SK-N-SH treated with all-trans-retinoic acid at 6 μM for 48 hours (cell line): Measurements from ENCODE around the gene STPG2.

Experiments used
- ARNTL ChIP-seq: fragments of 450-650 bp; formaldehyde crosslinking; IDR thresholded peaks from 2 replicates; pipeline ENCODE4 v1.5.0; 2020; ENCODE audit warnings: low read depth, mild to moderate bottlenecking, moderate library complexity, borderline replicate concordance
- OSR1 ChIP-seq: fragments of 250-450 bp; sonication (Bioruptor Pico); IDR thresholded peaks from 2 replicates; pipeline ENCODE4 v1.8.0; 2022; ENCODE audit warnings: moderate library complexity, mild to moderate bottlenecking, inconsistent platforms
- ZFP30 ChIP-seq: fragments of 450-650 bp; formaldehyde crosslinking; IDR thresholded peaks from 2 replicates; pipeline ENCODE4 v1.5.0; 2022; ENCODE audit warnings: mild to moderate bottlenecking, moderate library complexity
- ZNF8 ChIP-seq: fragments of 450-650 bp; formaldehyde crosslinking; IDR thresholded peaks from 2 replicates; pipeline ENCODE4 v1.5.0; 2020; ENCODE audit warnings: mild to moderate bottlenecking, moderate library complexity

- no peak for TF ChIP-seq OSR1 (CRISPR knock-in tag)
- no peak for TF ChIP-seq ZFP30
- TF ChIP-seq ZNF8 (CRISPR knock-in tag), result no peak
- TF ChIP-seq ARNTL (CRISPR knock-in tag), result no peak
Observed at GRCh38 chr4:97912156-97912555, 231.1 kb downstream of the STPG2 start.
